Esophagus squamous epithelium (tissue), 5 donors: ENCODE measurements around the gene EEF1A1. TPM values are rescaled to one million over a fixed set of nuclear protein-coding genes. Genes with fewer than 3 reads are reported as not detected.
"Not testable (repeated sequence)": the region's sequence is repeated elsewhere in the genome, so short reads cannot be mapped to it uniquely, and the experiment has no call there.

ENCODE experiments used
- DNase-seq: peaks from one replicate; lab custom pipeline; 2025; lab: John Stamatoyannopoulos, UW
- H3K27ac ChIP-seq, 4 donors: fragments of 200-600 bp; sonication (generic); one replicate each; pipeline ENCODE4 v1.5.1; 2016 to 2019; ENCODE audit warnings: mild to moderate bottlenecking in 1 of 4
- H3K27me3 ChIP-seq, 4 donors: fragments of 200-600 bp; sonication (generic); 1 replicate in 3 of 4; 2 replicates in 1 of 4; pipeline versions ENCODE4 v1.5.1 to v1.6.0; 2017 to 2021; ENCODE audit warnings: antibody characterized with exemption in 1 of 4
- H3K36me3 ChIP-seq, 3 donors: fragments of 200-600 bp; sonication (generic); one replicate each; pipeline ENCODE4 v1.5.1; 2016 to 2019
- H3K4me1 ChIP-seq, 3 donors: fragments of 200-600 bp; sonication (generic); one replicate each; pipeline ENCODE4 v1.5.1; 2017 to 2019
- H3K4me3 ChIP-seq, 4 donors: fragments of 200-600 bp; sonication (generic); 1 replicate in 3 of 4; 2 replicates in 1 of 4; pipeline ENCODE4 v1.5.1; 2016 to 2019; ENCODE audit warnings: mild to moderate bottlenecking in 2 of 4, moderate library complexity in 1 of 4
- H3K9me3 ChIP-seq, 3 donors: fragments of 200-600 bp; sonication (generic); one replicate each; pipeline ENCODE4 v1.5.1; 2016 to 2019
- POLR2A ChIP-seq, 4 donors: fragments of 450-650 bp; IDR thresholded peaks; one replicate each; pipeline ENCODE4 v1.6.1; 2017; ENCODE audit warnings: antibody characterized with exemption in 4 of 4, mild to moderate bottlenecking in 4 of 4, moderate library complexity in 3 of 4
- WGBS, 2 donors: methylation state at CpG; one replicate each; pipeline ENCODE4 v1.1.5; 2018; 5-methylcytosine and 5-hydroxymethylcytosine counted together
- intact Hi-C: fragments of 100-400 bp; cut with DNase I; formaldehyde crosslinking; loops from one replicate; pipeline ENCODE4 v1.15.0; 2022
- total RNA-seq, 4 donors: library from RNA; depleted of rRNA; stranded (reverse); fragments of >200 nt; gene quantifications; one replicate each; pipeline ENCODE4 v1.1.0, GENCODE V29; 2016
- TF ChIP-seq, protein P1 (sequence below), 6 experiments: fragments of 450-650 bp in 4 of 6; fragments of 200-600 bp in 2 of 6; sonication (generic) in 2 of 6; IDR thresholded peaks; one replicate each; pipeline ENCODE4 v1.5.1; 2016 to 2019; ENCODE audit warnings: antibody characterized with exemption in 6 of 6, mild to moderate bottlenecking in 4 of 6, moderate library complexity in 4 of 6
- donor health status: DM: yes; HTN: yes; CAD: no.

The EEF1A1 gene
- total RNA-seq, 4 donors from 2014 or later: 4,136 to 11,610 (median 7,059) TPM

DNA sequence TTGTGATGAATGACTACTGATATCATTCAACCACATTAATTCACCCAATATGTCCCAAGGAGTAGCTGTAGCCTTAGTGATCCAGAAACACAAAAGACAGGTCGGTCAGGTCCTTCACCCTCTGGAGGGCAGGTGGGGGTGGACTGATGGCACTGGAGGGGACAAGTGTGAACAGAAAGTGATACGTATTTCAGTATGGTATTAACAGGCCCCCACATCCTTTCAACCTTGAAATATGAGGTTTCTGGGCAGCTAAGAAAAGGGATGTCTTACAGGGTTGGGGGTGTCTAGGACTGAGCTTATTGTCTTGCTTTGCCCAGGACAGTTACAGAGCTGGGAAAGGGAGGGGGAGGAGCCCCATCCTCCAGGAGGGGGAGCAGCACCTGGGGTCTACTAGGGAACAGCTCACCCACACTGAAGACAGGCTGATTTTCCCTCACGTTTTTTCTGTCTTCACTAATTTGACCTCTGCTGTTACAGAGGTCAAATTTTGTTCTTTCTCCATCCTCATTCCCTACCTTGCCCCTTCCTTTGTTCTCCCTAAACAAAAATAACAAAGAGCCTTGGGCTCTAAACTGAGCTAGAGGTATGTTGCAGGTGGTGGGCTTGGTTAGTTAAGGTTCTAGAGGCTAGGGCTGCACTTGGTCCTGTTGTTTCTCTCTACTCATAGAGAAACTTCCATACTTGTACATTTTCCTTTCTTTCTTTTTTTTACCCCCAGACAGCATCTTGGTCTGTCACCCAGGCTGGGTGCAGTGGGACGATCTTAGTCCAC, 38.0 kb upstream of the EEF1A1 start:
- no peaks in the 10 kb centered on the region for H3K9me3 ChIP-seq
- peaks cover 0 to 7% (median 0%) of the 10 kb centered on the region in 3 donors for H3K4me1 ChIP-seq
- intact Hi-C loops: no loop called here
- no peak for DNase-seq
- no peak overlapping the region for H3K4me3 ChIP-seq
- 73 to 80% methylated on average over 4 of the region's 4 CpGs for WGBS, 2 donors
- no peaks in the 10 kb centered on the region for H3K36me3 ChIP-seq
- H3K27me3 ChIP-seq: no peaks in the 10 kb centered on the region
- TF ChIP-seq, protein P1, sequence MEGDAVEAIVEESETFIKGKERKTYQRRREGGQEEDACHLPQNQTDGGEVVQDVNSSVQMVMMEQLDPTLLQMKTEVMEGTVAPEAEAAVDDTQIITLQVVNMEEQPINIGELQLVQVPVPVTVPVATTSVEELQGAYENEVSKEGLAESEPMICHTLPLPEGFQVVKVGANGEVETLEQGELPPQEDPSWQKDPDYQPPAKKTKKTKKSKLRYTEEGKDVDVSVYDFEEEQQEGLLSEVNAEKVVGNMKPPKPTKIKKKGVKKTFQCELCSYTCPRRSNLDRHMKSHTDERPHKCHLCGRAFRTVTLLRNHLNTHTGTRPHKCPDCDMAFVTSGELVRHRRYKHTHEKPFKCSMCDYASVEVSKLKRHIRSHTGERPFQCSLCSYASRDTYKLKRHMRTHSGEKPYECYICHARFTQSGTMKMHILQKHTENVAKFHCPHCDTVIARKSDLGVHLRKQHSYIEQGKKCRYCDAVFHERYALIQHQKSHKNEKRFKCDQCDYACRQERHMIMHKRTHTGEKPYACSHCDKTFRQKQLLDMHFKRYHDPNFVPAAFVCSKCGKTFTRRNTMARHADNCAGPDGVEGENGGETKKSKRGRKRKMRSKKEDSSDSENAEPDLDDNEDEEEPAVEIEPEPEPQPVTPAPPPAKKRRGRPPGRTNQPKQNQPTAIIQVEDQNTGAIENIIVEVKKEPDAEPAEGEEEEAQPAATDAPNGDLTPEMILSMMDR (IDR thresholded peaks at IDR 0.05): no peak
- TF ChIP-seq POLR2A (IDR thresholded peaks at IDR 0.05): no peak
- no peak overlapping the region for H3K27ac ChIP-seq

DNA sequence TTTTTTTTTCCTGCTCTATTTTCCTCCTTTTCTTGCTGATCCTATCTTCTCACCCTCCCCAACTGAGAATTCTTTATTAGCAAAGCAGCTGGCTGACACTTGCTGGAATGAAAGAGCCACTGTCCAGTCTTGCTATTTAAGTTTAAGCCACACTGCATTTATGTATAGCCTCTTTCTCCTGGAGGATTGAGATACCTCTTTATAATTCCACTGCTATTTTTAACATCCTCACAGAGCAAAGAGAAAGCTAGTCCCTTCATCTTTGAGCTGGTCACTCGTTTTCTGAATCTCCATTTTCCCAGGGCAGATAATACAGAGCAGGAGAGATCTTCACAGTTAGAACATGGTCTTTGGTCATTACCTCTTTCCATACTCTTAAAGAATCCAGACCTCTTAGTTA, 36.0 kb upstream of the EEF1A1 start:
- 59 to 73% methylated on average over 1 of the region's 1 CpG for WGBS, 2 donors

DNA sequence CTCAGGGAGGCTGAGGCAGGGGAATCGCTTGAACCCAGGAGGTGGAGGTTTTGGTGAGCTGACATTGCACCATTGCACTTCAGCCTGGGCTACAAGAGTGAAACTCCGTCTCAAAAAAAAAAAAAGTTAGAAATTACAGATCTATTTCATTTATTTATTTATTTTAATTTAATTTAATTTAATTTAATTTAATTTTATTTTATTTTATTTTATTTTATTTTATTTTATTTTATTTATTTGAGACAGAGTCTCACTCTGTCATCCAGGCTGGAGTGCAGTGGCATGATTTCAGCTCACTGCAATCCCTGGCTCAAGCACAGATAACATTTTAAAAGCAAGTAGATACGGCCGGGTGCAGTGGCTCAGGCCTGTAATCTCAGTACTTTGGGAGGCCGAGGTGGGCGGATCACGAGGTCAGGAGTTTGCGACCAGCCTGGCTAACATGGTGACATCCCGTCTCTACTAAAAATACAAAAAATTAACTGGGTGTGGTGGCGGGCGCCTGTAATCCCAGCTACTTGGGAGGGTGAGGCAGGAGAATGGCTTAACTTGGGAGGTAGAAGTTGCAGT, 34.6 kb upstream of the EEF1A1 start:
- H3K36me3 ChIP-seq, intact Hi-C loops, H3K4me1 ChIP-seq, H3K27me3 ChIP-seq, H3K9me3 ChIP-seq, H3K27ac ChIP-seq, H3K4me3 ChIP-seq, DNase-seq: not testable (repeated sequence)
- 93 to 94% methylated on average over 4 to 11 of the region's 11 CpGs for WGBS, 2 donors

More for the DNA sequence above, 36.0 kb upstream of the EEF1A1 start:
- no peak overlapping the region for H3K27ac ChIP-seq
- no peaks in the 10 kb centered on the region for H3K36me3 ChIP-seq
- peaks cover 0 to 7% (median 0%) of the 10 kb centered on the region in 3 donors for H3K4me1 ChIP-seq
- intact Hi-C loops: no loop called here
- no peak overlapping the region for H3K4me3 ChIP-seq
- no peaks in the 10 kb centered on the region for H3K9me3 ChIP-seq
- TF ChIP-seq, protein P1 (IDR thresholded peaks at IDR 0.05): no peak
- no peak for TF ChIP-seq POLR2A (IDR thresholded peaks at IDR 0.05)
- no peaks in the 10 kb centered on the region for H3K27me3 ChIP-seq
- no peak for DNase-seq

DNA sequence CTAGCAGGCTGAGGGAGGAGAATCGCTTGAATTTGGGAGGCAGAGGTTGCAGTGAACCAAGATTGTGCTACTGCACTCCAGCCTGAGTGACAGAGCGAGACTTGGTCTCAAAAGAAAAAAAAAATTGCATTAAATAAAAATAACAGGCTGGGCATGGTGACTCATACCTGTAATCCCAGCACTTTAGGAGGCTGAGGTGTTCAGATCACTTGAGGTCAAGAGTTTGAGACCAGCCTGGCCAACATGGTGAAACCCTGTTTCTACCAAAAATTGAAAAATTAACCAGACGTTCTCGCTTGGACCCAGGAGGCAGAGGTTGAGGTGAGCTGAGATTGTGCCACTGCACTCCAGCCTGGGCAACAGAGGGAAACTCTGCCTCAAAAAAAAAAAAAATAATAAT, 30.3 kb upstream of the EEF1A1 start:
- DNase-seq, H3K4me3 ChIP-seq, H3K27ac ChIP-seq, H3K36me3 ChIP-seq, H3K9me3 ChIP-seq, intact Hi-C loops, H3K4me1 ChIP-seq, H3K27me3 ChIP-seq: not testable (repeated sequence)
- 87 to 96% methylated on average over 4 of the region's 4 CpGs for WGBS, 2 donors

DNA sequence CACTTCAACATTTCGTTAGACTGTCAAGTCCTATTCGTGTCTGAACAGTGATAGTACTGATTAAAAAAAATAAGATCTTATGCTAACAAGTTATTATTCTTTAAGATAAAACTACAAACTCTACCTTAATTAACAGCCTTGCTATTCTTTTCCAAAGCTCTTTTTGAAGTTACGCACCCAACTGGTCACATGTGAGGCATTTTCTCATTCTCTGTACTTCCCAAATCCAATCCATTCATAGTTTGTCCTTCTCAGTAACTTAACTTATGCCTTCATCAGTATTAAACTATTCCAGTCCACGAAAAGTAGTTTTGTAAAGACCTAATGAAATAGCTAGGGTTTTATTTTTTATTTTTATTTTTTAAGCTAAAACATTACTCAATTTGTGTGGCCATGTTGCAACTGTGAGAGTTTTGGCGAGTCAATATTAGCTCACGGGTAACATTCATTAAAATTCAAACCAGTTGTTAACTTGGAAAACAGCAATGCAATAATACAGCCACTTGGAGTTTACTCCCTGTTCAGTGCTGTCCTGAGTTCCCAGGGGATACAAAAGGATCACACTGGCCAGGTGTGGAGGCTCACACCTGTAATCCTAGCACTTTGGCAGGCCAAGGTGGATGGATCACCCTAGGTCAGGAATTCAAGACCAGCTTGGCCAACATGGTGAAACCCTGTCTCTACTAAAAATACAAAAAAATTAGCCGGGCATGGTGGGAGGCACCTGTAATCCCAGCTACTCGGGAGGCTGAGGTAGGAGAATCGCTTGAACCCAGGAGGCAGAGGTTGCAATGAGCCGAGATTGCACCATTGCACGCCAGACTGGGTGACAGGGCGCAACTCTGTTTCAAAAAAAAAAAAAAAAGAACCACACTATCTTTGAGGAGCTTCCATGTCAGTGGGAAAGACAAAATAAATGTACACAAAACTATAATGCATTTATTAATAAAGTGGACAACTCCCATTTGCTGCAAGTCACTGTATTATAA, 27.9 kb upstream of the EEF1A1 start:
- Histone ChIP-seq H3K9me3 (no peaks in the 10 kb centered on the region), H3K27me3 (no peaks in the 10 kb centered on the region), H3K4me3 (no peak overlapping the region), H3K27ac (no peak overlapping the region), H3K36me3 (no peaks in the 10 kb centered on the region), H3K4me1 (no peaks in the 10 kb centered on the region)
- no peak for DNase-seq
- TF ChIP-seq, protein P1 (IDR thresholded peaks at IDR 0.05): no peak
- no peak for TF ChIP-seq POLR2A (IDR thresholded peaks at IDR 0.05)
- 82 to 90% methylated on average over 12 of the region's 12 CpGs for WGBS, 2 donors
- intact Hi-C loops: no loop called here
